ENCODE results near the gene AP1AR. TPM values are rescaled to one million over a fixed set of nuclear protein-coding genes. Genes with fewer than 3 reads are reported as not detected.

Gene AP1AR
- total and polyA plus RNA-seq, 8 donors, result 4.5 to 11.4 (median 8.0) TPM

- WGBS, 2 donors, result 92 to 97% methylated on average over 2 of the region's 2 CpGs
- DNase-seq (no peak), FAIRE-seq (no peak), ATAC-seq (no peak)
- Histone ChIP-seq H3K4me3 (no peak overlapping the region), H3K27ac (no peak overlapping the region), H3K36me3 (no peaks in the 10 kb centered on the region), H3K27me3 (no peaks in the 10 kb centered on the region), H3K4me1 (peaks cover 0 to 11% (median 0%) of the 10 kb centered on the region in 3 donors), H3K9me3 (no peaks in the 10 kb centered on the region)
- no peak for TF ChIP-seq CTCF (IDR thresholded peaks at IDR 0.05)
- intact Hi-C loops (cut with DNase I), result loop anchor here in 1 of 3 donors (10.0 kb wide), 1 partner anchor 131 kb away; no protein-coding TSS in a partner anchor
These were observed 4.5 kb downstream of the AP1AR start for GRCh38 chr4:112236040-112236439.

GRCh38 chr4:112238833-112239232, 7.2 kb downstream of the AP1AR start:
- no peak for TF ChIP-seq CTCF (IDR thresholded peaks at IDR 0.05)

GRCh38 chr4:112245383-112245782, 13.8 kb downstream of the AP1AR start:
- FAIRE-seq (no peak), DNase-seq (no peak), ATAC-seq (no peak)
- no peaks in the 10 kb centered on the region for H3K36me3 ChIP-seq
- no peaks in the 10 kb centered on the region for H3K9me3 ChIP-seq
- no peak overlapping the region for H3K4me3 ChIP-seq
- TF ChIP-seq CTCF (IDR thresholded peaks at IDR 0.05), result no peak
- intact Hi-C loops (cut with DNase I), result no loop called here
- H3K27me3 ChIP-seq, result no peaks in the 10 kb centered on the region
- no peak overlapping the region for H3K27ac ChIP-seq
- 95 to 100% methylated on average over 2 of the region's 2 CpGs for WGBS, 2 donors
- H3K4me1 ChIP-seq, result peaks cover 0 to 5% (median 0%) of the 10 kb centered on the region in 3 donors

More at GRCh38 chr4:112238833-112239232, 7.2 kb downstream of the AP1AR start:
- no peak for ATAC-seq
- intact Hi-C loops (cut with DNase I), result loop anchor here in 1 of 3 donors (10.0 kb wide), 1 partner anchor 134 kb away; no protein-coding TSS in a partner anchor
- Histone ChIP-seq H3K36me3 (no peaks in the 10 kb centered on the region), H3K27ac (no peak overlapping the region), H3K9me3 (no peaks in the 10 kb centered on the region), H3K4me3 (no peak overlapping the region), H3K4me1 (no peaks in the 10 kb centered on the region), H3K27me3 (no peaks in the 10 kb centered on the region)
- WGBS, 2 donors, result 89 to 96% methylated on average over 2 of the region's 2 CpGs
- no peak for FAIRE-seq
- no peak for DNase-seq

- no peak for TF ChIP-seq CTCF (IDR thresholded peaks at IDR 0.05)
- 89 to 90% methylated on average over 3 of the region's 3 CpGs for WGBS, 2 donors
- Histone ChIP-seq H3K27me3 (no peaks in the 10 kb centered on the region), H3K36me3 (no peaks in the 10 kb centered on the region), H3K4me3 (no peak overlapping the region), H3K27ac (no peak overlapping the region), H3K4me1 (peaks cover 0 to 7% (median 4%) of the 10 kb centered on the region in 3 donors), H3K9me3 (no peaks in the 10 kb centered on the region)
- DNase-seq, result no peak
- no peak for FAIRE-seq
- intact Hi-C loops (cut with DNase I), result no loop called here
- ATAC-seq, result no peak
These were observed 15.4 kb downstream of the AP1AR start for GRCh38 chr4:112247021-112247420.

GRCh38 chr4:112251019-112251643, 19.5 kb downstream of the AP1AR start:
- peak in 2 of 4 donors; percentile 70 to 76 for ATAC-seq
- Histone ChIP-seq H3K36me3 (no peaks in the 10 kb centered on the region), H3K4me3 (no peak overlapping the region), H3K27ac (no peak overlapping the region), H3K9me3 (no peaks in the 10 kb centered on the region), H3K4me1 (peaks cover 0 to 7% (median 4%) of the 10 kb centered on the region in 3 donors), H3K27me3 (no peaks in the 10 kb centered on the region)
- no peak for FAIRE-seq
- DNase-seq, result no peak
- no peak for TF ChIP-seq CTCF (IDR thresholded peaks at IDR 0.05)
- WGBS, 2 donors, result 84 to 94% methylated on average over 3 of the region's 3 CpGs
- intact Hi-C loops (cut with DNase I), result loop anchor here in 1 of 3 donors (5.0 kb wide), 1 partner anchor 149 kb away; no protein-coding TSS in a partner anchor

Data from pancreas (tissue), 10 donors.